Transverse colon (tissue), 4 donors: ENCODE measurements around the gene IQCK. TPM values are rescaled to one million over a fixed set of nuclear protein-coding genes. Genes with fewer than 3 reads are reported as not detected.

Experiments used
- DNase-seq: peaks from one replicate; pipeline ENCODE4 v3.0.0-alpha.2; 2019
- H3K27ac ChIP-seq, 4 donors: fragments of 200-600 bp; sonication (generic); 2 replicates each; pipeline ENCODE4 v1.5.1; 2016 to 2018; ENCODE audit warnings: inconsistent platforms in 4 of 4
- H3K27me3 ChIP-seq: fragments of 200-600 bp; sonication (generic); 2 replicates; pipeline ENCODE4 v1.5.1; 2017; ENCODE audit warnings: inconsistent platforms
- H3K36me3 ChIP-seq, 4 donors: fragments of 200-600 bp; sonication (generic); 2 replicates each; pipeline ENCODE4 v1.5.1; 2017 to 2019; ENCODE audit warnings: inconsistent platforms in 4 of 4
- H3K4me1 ChIP-seq, 4 donors: fragments of 200-600 bp; sonication (generic); 2 replicates each; pipeline ENCODE4 v1.5.1; 2017 to 2020; ENCODE audit warnings: inconsistent platforms in 4 of 4
- H3K4me3 ChIP-seq, 4 donors: fragments of 200-600 bp; sonication (generic); 1 replicate in 1 of 4; 2 replicates in 3 of 4; pipeline versions ENCODE4 v1.5.1 to v1.6.1; 2017 to 2019; ENCODE audit warnings: inconsistent platforms in 4 of 4
- H3K9me3 ChIP-seq, 2 donors: fragments of 200-600 bp; sonication (generic); 2 replicates each; pipeline ENCODE4 v1.5.1; 2017 to 2019; ENCODE audit warnings: inconsistent platforms in 2 of 2
- EP300 ChIP-seq: sonication (generic); formaldehyde crosslinking; IDR thresholded peaks from one replicate; pipeline ENCODE4 v1.6.1; 2017; ENCODE audit warnings: antibody characterized with exemption, low read depth
- POLR2A ChIP-seq: fragments of 450-650 bp; IDR thresholded peaks from one replicate; pipeline ENCODE4 v1.6.1; 2016; ENCODE audit warnings: antibody characterized with exemption, mild to moderate bottlenecking, moderate library complexity
- POLR2AphosphoS5 ChIP-seq, 3 donors: sonication (generic); formaldehyde crosslinking; IDR thresholded peaks; one replicate each; pipeline ENCODE4 v1.6.1; 2016; ENCODE audit warnings: antibody characterized with exemption in 3 of 3
- WGBS, 2 donors: methylation state at CpG; one replicate each; pipeline ENCODE4 v1.1.5; 2018; ENCODE audit warnings: low coverage in 1 of 2; 5-methylcytosine and 5-hydroxymethylcytosine counted together
- in situ Hi-C, 4 donors: fragments of 200-750 bp; cut with MboI; loops; one replicate each; pipeline versions ENCODE4 v1.15.0 to v1.15.1; 2017; ENCODE audit warnings: low sequenced_read_pairs in 3 of 4, low pct_ligation_motif_present in 1 of 4, low pct_unique_long_range_greater_than_20kb in 1 of 4
- intact Hi-C: fragments of 100-400 bp; cut with DNase I; formaldehyde crosslinking; loops from one replicate; pipeline ENCODE4 v1.15.1; 2023; ENCODE audit warnings: low total_unique reads
- total RNA-seq, 4 donors: library from RNA; depleted of rRNA; stranded (reverse); fragments of >200 nt; gene quantifications; one replicate each; pipeline ENCODE4 v1.1.0, GENCODE V29; 2016
- TF ChIP-seq, protein P1 (sequence below), 5 experiments: fragments of 200-600 bp in 3 of 5; fragments of 450-650 bp in 2 of 5; sonication (generic) in 3 of 5; IDR thresholded peaks; 1 replicate in 2 of 5; 2 replicates in 3 of 5; pipeline ENCODE4 v1.5.1; 2016 to 2017; ENCODE audit warnings: antibody characterized with exemption in 5 of 5, inconsistent platforms in 3 of 5, mild to moderate bottlenecking in 2 of 5, moderate library complexity in 1 of 5

Gene IQCK
- total RNA-seq, 4 donors from 2014 or later: 8.3 to 18.2 (median 12.7) TPM

DNA sequence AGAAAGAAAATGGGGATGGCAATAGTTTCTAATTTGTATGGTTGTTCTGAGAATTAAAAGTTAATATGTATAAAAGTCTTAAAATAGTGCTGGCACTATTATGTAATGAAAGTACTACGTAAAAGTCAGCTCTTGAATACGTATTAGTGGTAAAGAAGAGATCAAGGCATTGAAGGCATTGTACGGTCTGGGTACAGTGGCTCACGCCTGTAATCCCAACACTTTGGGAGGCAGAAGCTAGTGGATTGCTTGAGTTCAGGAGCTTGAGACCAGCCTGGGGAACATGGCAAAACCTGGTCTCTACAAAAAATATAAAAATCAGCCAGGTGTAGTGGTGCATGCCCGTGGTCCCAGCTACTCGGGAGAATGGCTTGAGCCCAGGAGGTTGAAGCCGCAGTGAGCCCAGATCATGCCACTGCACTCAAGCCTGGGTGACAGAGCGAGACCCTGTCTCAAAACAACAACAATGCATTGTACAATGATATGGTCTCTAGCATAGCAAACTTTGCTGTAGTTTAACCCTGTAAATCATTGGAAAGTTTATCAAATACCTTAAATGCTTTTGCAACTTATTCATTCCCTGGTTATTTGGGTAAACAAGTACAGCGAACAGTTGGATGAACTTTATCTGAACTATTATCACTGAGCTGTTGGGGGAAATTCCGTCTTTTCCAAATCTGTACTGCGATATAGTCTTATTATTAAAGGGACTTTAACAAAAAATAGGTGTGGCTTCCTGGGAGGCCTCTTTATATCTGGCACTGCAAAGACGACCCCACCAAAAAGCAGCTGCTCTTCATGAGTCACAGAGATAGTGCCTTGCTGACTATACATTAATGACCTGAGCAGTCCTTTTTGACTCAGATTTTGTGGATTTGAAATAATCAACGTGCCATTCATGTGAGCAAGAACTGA, 93.0 kb downstream of the IQCK start:
- Histone ChIP-seq H3K27me3 (no peaks in the 10 kb centered on the region), H3K4me1 (no peaks in the 10 kb centered on the region), H3K4me3 (no peak overlapping the region), H3K27ac (no peak overlapping the region), H3K9me3 (no peaks in the 10 kb centered on the region), H3K36me3 (no peaks in the 10 kb centered on the region)
- WGBS, 2 donors: 78 to 82% methylated on average over 12 to 13 of the region's 13 CpGs
- in situ Hi-C loops (no loop called here), intact Hi-C loops (no loop called here)
- TF ChIP-seq POLR2A (no peak), EP300 (no peak), POLR2AphosphoS5 (IDR thresholded peaks at IDR 0.05) (no peak)
- TF ChIP-seq, protein P1, sequence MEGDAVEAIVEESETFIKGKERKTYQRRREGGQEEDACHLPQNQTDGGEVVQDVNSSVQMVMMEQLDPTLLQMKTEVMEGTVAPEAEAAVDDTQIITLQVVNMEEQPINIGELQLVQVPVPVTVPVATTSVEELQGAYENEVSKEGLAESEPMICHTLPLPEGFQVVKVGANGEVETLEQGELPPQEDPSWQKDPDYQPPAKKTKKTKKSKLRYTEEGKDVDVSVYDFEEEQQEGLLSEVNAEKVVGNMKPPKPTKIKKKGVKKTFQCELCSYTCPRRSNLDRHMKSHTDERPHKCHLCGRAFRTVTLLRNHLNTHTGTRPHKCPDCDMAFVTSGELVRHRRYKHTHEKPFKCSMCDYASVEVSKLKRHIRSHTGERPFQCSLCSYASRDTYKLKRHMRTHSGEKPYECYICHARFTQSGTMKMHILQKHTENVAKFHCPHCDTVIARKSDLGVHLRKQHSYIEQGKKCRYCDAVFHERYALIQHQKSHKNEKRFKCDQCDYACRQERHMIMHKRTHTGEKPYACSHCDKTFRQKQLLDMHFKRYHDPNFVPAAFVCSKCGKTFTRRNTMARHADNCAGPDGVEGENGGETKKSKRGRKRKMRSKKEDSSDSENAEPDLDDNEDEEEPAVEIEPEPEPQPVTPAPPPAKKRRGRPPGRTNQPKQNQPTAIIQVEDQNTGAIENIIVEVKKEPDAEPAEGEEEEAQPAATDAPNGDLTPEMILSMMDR (IDR thresholded peaks at IDR 0.05): no peak
- DNase-seq: no peak

DNA sequence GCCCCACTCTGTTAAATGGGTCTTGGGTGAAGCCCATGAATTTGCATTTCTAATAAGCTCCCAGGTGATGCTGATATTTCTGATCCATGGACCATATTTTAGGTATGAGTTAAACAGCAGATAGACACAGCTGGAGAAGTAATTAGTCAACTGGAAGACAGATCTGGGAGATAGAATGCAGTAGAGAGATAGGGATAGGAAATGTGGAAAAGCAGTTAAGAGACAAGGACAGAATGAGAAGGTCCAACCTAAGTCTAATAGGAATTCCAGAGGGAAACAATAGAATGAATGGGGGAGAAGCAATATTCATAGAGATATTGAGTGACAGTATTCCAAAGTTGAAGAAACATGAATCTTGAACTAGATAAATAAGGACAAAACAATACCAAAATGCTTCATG, 94.9 kb downstream of the IQCK start:
- TF ChIP-seq, protein P1 (IDR thresholded peaks at IDR 0.05): no peak
- TF ChIP-seq POLR2A (no peak), EP300 (no peak), POLR2AphosphoS5 (IDR thresholded peaks at IDR 0.05) (no peak)
- Histone ChIP-seq H3K9me3 (no peaks in the 10 kb centered on the region), H3K27me3 (no peaks in the 10 kb centered on the region), H3K36me3 (no peaks in the 10 kb centered on the region), H3K4me1 (no peaks in the 10 kb centered on the region), H3K27ac (no peak overlapping the region), H3K4me3 (no peak overlapping the region)
- in situ Hi-C loops (no loop called here), intact Hi-C loops (no loop called here)
- no peak for DNase-seq

DNA sequence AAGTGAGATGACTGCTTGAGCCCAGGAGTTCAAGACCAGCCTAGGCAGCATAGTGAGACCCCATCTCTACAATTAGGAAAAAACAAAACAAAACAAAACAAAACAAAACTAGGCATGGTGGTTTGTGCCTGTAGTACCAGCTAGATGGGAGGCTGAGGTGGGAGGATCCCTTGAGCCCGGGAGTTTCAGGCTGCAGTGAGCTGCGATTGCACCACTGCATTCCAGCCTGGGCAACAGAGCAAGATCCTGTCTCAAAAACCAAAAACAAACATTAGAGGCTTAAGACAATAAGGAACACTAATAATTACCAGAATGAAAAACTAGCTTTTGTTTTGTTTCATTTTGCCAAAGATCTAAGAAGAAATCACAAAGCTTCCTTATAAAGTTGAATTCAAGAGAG, 97.3 kb downstream of the IQCK start:
- intact Hi-C loops (no loop called here), in situ Hi-C loops (no loop called here)
- no peaks in the 10 kb centered on the region for H3K36me3 ChIP-seq
- H3K4me3 ChIP-seq: no peak overlapping the region
- DNase-seq: no peak
- no peak for TF ChIP-seq POLR2AphosphoS5 (IDR thresholded peaks at IDR 0.05)
- TF ChIP-seq, protein P1 (IDR thresholded peaks at IDR 0.05): no peak
- no peak for TF ChIP-seq EP300
- H3K9me3 ChIP-seq: no peaks in the 10 kb centered on the region
- no peak overlapping the region for H3K27ac ChIP-seq
- WGBS, 2 donors: 79 to 100% methylated on average over 1 to 2 of the region's 2 CpGs
- no peaks in the 10 kb centered on the region for H3K27me3 ChIP-seq
- H3K4me1 ChIP-seq: no peaks in the 10 kb centered on the region

- TF ChIP-seq, protein P1 (IDR thresholded peaks at IDR 0.05): no peak
- TF ChIP-seq POLR2A (no peak), POLR2AphosphoS5 (IDR thresholded peaks at IDR 0.05) (no peak), EP300 (no peak)
- in situ Hi-C loops (no loop called here), intact Hi-C loops (no loop called here)
- H3K27me3 ChIP-seq: no peaks in the 10 kb centered on the region
- H3K27ac ChIP-seq: no peak overlapping the region
- DNase-seq: no peak
- no peaks in the 10 kb centered on the region for H3K9me3 ChIP-seq
- no peak overlapping the region for H3K4me3 ChIP-seq
- 76 to 79% methylated on average over 3 of the region's 3 CpGs for WGBS, 2 donors
- no peaks in the 10 kb centered on the region for H3K4me1 ChIP-seq
- H3K36me3 ChIP-seq: no peaks in the 10 kb centered on the region
Observed at GRCh38 chr16:19817122-19817521, 99.1 kb downstream of the IQCK start.
